ENCODE results near the gene APP.

GRCh38 chr21:26127918-26128317 lies 42.7 kb downstream of the APP start:
- TF ChIP-seq CTCF (IDR thresholded peaks at IDR 0.05) (no peak), POLR2A (IDR thresholded peaks at IDR 0.05) (no peak)
